NCI-H2171 (cell line): Measurements from ENCODE around the gene AQP10.
"Not testable (repeated sequence)": the region's sequence is repeated elsewhere in the genome, so short reads cannot be mapped to it uniquely, and the experiment has no call there.

Source experiments
- DNase-seq: peaks from one replicate; lab custom pipeline; 2025; lab: John Stamatoyannopoulos, UW

Gene AQP10, protein sequence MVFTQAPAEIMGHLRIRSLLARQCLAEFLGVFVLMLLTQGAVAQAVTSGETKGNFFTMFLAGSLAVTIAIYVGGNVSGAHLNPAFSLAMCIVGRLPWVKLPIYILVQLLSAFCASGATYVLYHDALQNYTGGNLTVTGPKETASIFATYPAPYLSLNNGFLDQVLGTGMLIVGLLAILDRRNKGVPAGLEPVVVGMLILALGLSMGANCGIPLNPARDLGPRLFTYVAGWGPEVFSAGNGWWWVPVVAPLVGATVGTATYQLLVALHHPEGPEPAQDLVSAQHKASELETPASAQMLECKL

DNA sequence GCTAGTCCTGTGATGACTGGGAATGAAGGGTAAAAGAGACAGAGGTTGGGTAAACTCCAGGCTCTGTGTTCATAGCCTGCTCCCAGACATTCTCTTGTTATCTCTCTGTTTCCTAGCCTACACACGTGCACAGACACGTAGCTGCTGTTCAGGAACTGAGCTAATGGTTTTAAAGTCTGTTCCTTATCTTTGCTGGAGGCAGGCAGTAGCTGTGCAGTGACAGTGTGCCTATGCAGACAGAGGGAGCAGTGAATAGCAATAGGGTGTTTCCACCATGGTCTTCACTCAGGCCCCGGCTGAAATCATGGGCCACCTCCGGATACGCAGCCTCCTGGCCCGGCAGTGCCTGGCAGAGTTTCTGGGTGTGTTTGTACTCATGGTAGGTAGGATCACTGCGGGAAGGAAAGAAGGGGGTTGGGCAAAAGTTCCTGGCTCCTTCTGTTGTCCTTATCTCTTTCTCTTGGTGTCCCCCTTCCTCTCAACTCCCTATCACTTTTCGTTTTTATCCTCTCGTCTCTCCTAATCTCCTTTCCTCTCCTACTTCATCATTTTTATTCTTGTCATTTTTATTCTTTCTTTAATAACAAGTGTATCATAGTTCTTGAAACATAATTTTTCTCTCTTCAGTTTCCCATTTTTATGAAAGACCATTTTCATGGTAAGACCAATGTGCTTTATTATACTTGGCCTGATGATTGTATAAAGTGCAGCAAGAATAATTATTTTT lies at the start of gene AQP10:
TSS of gene AQP10 (plus strand) at position 212 of the 727 bp plus-strand sequence. CDS start at position 275, 63 bp downstream.
- no peak for DNase-seq

DNA sequence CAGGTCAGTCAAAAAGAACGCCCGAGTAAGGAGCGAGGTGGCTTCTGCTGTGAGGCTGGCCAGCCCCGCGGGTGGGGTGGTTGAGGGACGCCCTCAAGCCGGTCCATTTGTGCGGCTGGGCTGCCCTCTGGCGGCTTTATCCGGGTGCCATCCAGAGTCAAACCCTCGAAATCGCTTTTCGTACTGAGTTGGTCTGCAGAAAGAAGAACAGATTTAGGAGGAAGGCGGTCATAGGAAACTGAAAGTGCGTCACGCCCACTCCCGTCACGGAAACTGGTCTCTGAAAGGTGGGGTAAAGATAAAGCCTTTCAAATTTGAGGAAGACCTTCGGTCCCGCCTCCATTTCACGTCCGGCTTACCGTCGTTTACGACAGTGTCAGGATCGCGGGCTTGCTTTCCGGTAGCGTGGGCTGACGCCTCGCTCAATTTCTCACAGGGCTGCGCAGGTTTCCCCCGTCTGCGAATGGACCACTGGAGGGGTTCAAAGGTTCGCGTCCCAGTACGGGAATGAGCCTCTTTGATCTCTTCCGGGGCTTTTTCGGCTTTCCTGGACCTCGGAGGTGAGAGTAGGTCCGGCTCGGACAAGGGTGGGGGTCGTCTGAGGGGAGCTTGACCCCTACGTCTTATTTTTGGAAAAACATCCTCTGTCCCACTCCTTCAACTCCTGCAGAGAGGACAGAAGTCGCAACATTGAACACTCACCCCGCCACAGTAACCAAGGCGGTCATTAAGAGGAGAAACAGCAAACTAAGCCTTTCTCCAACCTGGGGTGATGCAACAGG lies 48.5 kb upstream of the AQP10 start, which contains the start of gene HAX1:
TSS of gene HAX1 (plus strand) at position 413 of the 782 bp plus-strand sequence. CDS start at position 508, 95 bp downstream.
- peak; percentile 98 for DNase-seq

DNA sequence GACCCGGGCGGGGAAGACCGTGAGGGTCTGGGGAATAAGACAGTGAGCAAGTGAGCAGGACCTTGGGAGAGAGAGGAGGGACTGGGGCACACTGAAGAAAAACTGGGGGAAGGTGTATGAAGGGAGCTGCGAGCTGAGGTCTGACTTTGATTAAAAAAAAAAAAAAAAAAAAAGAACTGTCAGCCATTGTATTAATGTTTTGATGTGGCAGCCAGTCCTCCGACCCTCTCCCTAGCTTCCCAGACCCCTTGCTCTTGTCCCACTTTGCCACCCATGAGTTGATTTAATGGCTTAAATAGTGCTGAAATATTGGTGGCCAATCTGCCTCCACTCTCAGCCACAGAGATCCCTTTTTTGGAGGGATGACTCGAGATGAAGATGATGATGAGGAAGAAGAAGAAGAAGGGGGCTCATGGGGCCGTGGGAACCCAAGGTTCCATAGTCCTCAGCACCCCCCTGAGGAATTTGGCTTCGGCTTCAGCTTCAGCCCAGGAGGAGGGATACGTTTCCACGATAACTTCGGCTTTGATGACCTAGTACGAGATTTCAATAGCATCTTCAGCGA lies 47.8 kb upstream of the AQP10 start:
- no peak for DNase-seq

DNA sequence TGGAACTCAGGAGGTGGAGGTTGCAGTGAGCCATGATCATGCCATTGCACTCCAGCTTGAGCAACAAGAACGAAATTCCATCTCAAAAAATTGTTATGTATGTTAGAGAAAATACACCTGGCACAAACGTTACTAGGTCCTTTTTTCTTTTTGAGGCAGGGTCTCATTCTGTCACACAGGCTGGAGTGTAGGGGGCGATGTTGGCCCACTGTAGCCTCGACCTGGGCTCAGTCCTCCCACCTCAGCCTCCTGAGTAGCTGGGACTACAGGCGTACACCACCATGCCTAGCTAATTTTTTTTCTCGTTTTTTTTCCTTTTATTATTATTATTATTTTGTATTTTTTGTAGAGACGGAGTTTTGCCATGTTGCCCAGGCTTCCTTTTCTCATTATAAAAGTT lies 44.1 kb upstream of the AQP10 start:
- no peak for DNase-seq

DNA sequence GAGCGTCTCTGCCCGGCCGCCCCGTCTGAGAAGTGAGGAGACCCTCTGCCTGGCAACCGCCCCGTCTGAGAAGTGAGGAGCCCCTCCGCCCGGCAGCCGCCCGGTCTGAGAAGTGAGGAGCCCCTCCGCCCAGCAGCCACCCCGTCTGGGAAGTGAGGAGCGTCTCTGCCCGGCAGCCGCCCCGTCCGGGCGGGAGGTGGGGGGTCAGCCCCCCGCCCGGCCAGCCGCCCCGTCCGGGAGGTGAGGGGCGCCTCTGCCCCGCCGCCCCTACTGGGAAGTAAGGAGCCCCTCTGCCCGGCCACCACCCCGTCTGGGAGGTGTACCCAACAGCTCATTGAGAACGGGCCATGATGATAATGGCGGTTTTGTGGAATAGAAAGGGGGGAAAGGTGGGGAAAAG lies 33.3 kb upstream of the AQP10 start:
- DNase-seq: not testable (repeated sequence)

DNA sequence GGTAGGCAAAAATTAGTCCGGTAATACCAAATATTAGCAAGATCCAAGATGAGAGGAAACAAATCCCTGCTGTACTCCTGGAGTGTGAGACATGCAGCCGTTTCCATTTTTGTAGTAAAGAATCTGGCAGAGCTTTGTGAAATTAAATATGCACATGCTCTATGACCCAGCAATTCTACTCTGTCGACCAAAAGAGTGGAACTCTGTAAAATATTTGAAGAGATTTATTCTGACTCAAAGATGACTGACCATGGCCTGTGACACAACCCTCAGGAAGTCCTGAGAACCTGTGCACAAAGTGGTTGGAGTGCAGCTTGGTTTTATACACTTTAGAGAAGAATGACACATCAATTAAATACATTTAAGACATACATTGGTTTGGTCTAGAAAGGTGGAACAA lies 32.2 kb upstream of the AQP10 start:
- DNase-seq: no peak

DNA sequence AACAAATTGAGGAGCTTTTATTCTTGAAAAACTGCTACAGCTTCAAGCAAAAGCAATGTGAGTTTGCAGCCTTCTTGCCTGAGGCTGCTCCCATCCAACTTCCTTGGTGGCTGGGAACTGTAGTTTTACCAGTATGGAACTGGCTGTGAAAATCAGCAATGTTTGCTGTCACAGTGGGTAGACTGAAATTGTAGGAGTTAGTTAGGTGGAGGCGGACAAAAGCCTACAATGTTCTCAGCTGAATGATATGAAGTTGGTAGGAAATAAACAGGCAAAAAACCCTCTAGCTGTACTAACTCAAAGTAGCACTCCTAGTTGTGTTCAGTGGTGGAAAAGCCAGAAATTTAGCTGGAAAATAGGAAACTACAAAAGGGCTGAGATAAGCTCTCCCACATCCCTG lies 30.0 kb upstream of the AQP10 start:
- no peak for DNase-seq

DNA sequence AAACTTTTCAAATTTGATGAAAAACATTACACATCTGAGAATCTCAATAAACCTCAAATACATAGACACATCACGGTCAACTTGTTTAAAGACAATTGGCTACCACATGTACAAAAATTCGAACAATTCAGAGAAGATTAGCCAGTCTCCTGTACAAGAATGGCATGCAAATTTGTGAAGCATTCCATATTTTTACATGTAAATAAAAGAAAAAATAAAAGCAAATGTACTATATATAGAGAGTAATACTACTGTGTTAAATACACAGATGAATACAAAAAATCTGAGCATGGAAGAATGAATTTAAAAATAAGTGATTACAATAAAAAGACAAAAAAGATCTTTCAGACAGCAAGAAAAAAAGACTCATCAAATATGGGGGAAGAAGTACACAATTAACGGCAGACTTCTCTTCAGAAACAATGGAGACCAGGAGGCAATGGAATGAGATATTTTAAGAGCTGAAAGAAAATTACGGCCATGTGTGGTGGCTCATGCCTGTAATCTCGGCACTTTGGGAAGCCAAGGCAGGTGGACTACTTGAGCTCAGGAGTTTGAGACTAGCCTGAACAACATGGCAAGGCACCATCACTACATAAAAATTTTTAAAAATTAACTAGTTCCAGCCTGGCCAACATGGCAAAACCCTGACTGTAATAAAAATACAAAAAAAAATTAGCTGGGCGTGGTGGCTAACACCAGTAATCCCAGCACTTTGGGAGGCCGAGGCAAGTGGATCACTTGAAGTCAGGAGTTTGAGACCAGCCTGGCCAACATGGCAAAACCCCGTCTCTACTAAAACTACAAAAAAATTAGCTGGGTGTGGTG lies 25.3 kb upstream of the AQP10 start:
- DNase-seq: no peak

DNA sequence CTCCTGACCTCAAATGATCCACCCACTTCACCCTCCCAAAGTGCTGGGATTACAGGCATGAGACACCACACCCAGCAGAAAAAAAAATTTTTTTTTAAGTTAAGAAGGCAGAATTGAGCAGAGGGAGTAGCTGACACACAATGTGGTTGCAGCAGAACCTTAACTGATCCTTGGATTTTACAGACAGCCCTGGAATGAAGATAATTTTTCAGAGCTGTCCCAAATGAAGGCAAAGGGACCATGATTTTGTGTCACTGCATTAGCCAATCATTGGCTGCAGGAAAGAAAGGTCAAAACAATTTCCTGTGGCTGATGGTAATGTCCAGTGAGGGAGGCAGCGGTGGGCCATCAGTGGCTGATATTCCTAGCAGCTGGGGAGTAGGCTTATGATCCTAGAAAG lies 19.3 kb upstream of the AQP10 start:
- no peak for DNase-seq

DNA sequence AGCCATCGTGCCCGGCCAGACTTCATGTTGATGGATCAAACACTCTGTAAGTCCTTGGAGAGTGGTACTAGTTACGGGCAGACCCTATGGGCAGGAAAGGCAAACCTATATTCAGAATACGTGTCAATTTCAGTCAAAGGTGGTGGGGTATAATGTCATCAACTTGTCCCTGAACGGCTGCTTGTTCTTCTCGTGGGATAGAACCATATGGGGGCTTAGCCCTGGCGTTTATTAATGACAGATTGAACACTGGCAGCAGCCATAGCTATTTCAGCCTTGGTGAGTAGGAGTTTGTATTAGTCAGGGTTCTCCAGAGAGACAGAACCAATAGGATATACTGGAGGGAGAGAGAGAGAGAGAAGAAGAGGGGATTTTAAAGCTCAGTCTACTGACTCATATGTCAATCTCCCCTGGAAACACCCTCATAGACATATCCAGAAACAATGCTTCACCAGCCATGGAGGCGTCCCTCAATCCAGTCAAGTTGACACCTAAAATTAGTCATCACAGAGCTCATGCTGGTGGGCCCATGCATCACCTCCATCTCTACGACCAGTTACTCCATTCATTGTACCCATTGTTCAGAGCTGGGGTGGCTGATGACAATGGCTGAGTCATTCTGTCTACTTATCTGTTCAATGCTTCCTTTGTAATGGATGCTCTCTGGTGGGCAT lies 16.1 kb upstream of the AQP10 start:
- no peak for DNase-seq

DNA sequence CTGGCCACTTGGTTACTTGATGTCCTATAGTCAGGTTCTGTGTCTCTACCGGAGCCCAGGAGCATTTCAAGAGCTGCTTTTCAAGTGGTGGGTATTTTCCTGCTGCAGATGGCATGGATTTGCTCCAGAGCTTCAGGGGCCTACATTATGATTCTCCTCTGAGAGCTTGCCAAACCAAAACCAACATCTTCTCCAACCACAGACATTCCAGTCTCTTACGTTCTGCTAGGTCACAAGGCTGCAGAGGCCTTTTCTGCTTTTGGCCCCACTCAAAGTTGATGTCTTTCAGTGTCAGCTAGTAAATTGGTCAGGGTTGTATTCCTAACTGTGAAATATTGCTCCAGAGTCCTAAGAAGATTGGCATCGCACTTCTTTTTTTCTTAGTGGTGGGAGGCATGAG lies 14.7 kb upstream of the AQP10 start:
- no peak for DNase-seq

DNA sequence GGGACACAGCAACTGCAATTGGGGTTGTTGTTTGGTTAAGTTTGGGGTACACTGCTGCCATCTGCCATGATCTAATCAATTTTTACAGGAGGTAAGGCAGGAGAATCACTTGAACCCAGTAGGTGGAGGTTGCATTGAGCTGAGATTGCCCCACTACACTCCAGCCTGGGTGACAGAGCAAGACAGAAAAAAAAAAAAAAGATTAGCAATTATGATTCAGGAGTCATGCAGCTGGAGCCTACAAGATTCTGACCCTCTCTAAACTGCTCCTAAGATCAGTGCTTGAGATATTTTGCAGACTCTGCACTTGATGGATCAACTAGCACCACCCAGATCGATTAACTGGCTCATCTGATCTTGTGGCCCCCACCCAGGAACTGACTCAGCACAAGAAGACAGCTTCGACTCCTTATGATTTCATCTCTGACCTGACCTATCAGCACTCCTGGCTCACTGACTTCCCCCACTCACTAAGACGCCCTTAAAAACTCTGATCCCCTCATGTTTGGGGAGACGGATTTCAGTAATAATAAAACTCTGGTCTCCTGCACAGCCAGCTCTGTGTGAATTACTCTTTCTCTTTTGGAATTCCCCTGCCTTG lies 13.1 kb upstream of the AQP10 start:
- DNase-seq: not testable (repeated sequence)

DNA sequence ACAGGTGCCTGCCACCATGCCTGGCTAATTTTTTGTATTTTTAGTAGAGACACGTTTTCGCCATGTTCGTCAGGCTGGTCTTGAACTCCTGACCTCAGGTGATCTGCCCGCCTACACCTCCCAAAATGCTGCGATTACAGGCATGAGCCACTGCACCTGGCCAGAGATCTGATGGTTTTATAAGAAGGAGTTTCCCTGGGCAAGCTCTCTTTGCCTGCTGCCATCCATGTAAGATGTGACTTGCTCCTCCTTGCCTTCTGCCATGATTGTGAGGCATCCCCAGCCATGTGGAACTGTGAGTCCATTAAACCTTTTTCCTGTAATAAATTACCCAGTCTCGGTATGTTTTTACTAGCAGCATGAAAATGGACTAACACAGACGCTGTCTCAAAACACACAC lies 11.8 kb upstream of the AQP10 start:
- DNase-seq: not testable (repeated sequence)

DNA sequence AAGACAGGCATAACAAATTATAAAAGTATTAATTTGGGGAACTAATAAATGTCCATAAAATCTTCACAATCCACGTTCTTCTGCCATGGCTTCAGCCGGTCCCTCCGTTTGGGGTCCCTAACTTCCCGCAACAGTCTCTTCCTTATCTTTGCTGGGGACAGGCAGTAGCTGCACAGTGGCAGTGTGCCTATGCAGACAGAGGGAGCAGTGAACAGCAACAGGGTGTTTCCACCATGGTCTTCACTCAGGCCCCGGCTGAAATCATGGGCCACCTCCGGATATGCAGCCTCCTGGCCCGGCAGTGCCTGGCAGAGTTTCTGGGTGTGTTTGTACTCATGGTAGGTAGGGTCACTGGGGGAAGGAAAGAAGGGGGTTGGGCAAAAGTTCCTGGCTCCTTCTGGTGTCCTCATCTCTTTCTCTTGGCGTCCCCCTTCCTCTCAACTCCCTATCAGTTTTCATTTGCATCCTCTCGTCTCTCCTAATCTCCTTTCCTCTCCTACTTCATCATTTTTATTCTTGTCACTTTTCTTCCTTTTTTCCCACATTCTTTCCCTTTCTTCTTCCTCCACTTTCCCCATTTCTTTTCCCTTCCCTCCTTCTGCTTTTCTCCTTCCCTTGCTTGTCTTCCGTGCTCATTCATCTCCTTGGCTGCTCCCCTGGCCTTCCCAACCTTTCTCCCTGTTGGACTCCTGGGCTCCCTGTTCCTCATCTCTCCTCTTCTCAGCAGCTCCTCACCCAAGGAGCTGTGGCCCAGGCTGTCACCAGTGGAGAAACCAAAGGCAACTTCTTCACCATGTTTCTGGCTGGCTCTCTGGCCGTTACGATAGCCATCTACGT lies 8.4 kb upstream of the AQP10 start:
- not testable (repeated sequence) for DNase-seq

DNA sequence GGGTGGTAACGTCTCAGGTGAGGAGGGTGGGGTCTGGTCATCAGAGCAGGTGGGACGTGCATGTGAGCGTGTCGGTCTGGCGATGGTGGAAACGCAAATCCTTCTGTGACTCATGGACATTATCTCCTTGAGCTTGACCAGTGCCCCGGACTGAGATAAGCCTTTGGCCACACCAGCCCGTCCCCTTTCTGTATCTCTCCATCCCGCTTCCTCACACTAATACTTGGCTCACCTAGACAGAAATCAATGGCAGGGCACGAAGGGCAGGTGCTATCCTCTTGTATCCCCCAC lies 7.9 kb upstream of the AQP10 start:
- DNase-seq: no peak

DNA sequence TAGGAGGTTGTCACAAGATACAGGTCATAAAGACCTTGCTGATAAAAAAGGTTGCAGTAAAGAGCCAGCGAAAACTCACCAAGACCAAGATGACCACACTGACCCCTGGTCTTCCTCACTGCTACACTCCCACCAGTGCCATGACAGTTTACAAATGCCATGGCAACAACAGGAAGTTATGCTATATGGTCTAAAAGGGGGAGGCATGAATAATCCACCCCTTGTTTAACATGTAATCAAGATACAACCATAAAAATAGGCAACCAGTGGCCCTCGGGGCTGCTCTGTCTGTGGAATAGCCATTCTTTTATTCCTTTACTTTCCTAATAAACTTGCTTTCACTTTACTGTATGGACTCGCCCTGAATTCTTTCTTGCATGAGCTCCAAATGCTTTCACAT lies 6.7 kb upstream of the AQP10 start:
- DNase-seq: not testable (repeated sequence)

DNA sequence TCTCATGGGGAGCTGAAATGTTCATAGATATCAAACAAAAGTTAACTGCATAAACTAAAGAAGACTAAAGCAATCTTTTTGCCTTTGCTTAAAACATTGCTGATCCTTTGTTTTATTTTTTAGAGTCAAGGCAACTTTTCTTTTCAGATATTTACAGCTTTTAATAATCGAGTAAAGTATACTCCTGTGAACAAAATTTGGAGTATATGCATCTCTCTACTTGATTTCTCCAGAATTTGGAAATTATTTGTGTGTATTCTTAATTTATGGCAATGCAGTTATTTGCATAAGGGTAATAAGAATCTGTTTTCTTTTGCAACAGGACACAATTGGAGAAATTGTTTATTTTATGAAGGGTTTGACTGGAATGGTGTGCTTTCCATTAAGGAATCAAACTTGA lies 4.2 kb upstream of the AQP10 start:
- DNase-seq: no peak

DNA sequence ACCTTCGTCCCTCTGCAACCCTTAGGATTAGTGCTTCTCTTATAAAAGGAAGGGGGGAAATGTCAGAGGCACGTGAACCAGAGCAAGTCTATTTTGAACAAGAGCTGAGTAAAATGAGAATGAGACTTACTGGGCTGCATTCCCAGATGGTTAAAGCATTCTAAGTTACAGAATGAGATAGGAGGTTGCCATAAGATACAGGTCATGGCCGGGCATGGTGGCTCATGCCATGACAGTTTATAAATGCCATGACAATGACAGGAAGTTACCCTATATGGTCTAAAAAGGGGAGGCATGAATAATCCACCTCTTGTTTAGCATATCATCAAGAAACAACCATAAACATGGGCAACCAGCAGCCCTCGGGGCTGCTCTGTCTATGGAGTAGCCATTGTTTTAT lies 2.5 kb upstream of the AQP10 start:
- no peak for DNase-seq

DNA sequence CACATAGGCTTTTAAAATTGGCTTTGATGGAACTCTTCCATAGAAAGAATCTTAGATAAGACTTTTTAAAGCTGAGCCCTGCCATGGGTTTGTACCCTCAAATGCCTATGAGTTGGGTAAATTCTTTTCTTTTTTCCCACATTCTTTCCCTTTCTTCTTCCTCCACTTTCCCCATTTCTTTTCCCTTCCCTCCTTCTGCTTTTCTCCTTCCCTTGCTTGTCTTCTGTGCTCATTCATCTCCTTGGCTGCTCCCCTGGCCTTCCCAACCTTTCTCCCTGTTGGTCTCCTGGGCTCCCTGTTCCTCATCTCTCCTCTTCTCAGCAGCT lies 679 bp downstream of the AQP10 start:
- DNase-seq: not testable (repeated sequence)

DNA sequence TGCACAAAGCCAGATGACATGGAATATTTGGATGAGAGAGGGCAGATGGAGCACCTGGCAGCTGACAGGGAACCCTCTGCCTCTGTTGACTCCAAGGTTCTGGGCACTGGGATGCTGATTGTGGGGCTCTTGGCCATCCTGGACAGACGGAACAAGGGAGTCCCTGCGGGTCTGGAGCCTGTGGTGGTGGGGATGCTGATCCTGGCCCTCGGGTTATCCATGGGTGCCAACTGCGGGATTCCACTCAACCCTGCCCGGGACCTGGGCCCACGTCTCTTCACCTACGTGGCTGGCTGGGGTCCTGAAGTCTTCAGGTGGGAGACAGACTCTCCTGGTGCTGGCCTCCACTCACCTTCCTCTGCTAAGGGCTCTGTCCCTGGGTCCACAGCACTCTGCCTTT lies 2.6 kb downstream of the AQP10 start:
- DNase-seq: no peak
